Dedifferentiated amniotic fluid mesenchymal stem cell (primary cell): ENCODE measurements around the gene NCKAP5.

ENCODE experiments used
- DNase-seq: peaks from one replicate; pipeline ENCODE4 v3.0.0-alpha.2; 2016; ENCODE audit errors: extremely low spot score

NCKAP5 gene

GRCh38 chr2:133422931-133423351, 145.3 kb downstream of the NCKAP5 start:
- no peak for DNase-seq

GRCh38 chr2:133421516-133422324, 146.5 kb downstream of the NCKAP5 start:
- no peak for DNase-seq

GRCh38 chr2:133420788-133421187, 147.5 kb downstream of the NCKAP5 start:
- no peak for DNase-seq

- DNase-seq: no peak
Observed at GRCh38 chr2:133418671-133419070, 149.6 kb downstream of the NCKAP5 start.

GRCh38 chr2:133418021-133418420, 150.2 kb downstream of the NCKAP5 start:
- no peak for DNase-seq

GRCh38 chr2:133417415-133417814, 150.8 kb downstream of the NCKAP5 start:
- no peak for DNase-seq

GRCh38 chr2:133416736-133417135, 151.5 kb downstream of the NCKAP5 start:
- no peak for DNase-seq

- DNase-seq: no peak
Observed at GRCh38 chr2:133416146-133416545, 152.1 kb downstream of the NCKAP5 start.

GRCh38 chr2:133415210-133415876, 152.9 kb downstream of the NCKAP5 start:
- no peak for DNase-seq

GRCh38 chr2:133414486-133415209, 153.6 kb downstream of the NCKAP5 start:
- no peak for DNase-seq

- no peak for DNase-seq
Observed at GRCh38 chr2:133413863-133414262, 154.4 kb downstream of the NCKAP5 start.

GRCh38 chr2:133412694-133413093, 155.6 kb downstream of the NCKAP5 start:
- DNase-seq: no peak

- no peak for DNase-seq
Observed at GRCh38 chr2:133411857-133412256, 156.4 kb downstream of the NCKAP5 start.

GRCh38 chr2:133411101-133411500, 157.2 kb downstream of the NCKAP5 start:
- DNase-seq: no peak

GRCh38 chr2:133409581-133410285, 158.5 kb downstream of the NCKAP5 start:
- DNase-seq: no peak

GRCh38 chr2:133408671-133409070, 159.6 kb downstream of the NCKAP5 start:
- no peak for DNase-seq

GRCh38 chr2:133407341-133407740, 160.9 kb downstream of the NCKAP5 start:
- no peak for DNase-seq

- DNase-seq: no peak
Observed at GRCh38 chr2:133405252-133405651, 163.0 kb downstream of the NCKAP5 start.

GRCh38 chr2:133400411-133400810, 167.9 kb downstream of the NCKAP5 start:
- DNase-seq: no peak

GRCh38 chr2:133393895-133394294, 174.4 kb downstream of the NCKAP5 start:
- no peak for DNase-seq

GRCh38 chr2:133390156-133390555, 178.1 kb downstream of the NCKAP5 start:
- no peak for DNase-seq

GRCh38 chr2:133389569-133389968, 178.7 kb downstream of the NCKAP5 start:
- no peak for DNase-seq
